GM19099 (cell line): ENCODE data around the gene SCARB2.

Experiments used
- POLR2A ChIP-seq: IDR thresholded peaks from 3 replicates; pipeline ENCODE4 v1.6.1; 2011; ENCODE audit warnings: low read depth; ENCODE audit not compliant: insufficient read length; ENCODE audit errors: extremely low read depth

Gene SCARB2

DNA sequence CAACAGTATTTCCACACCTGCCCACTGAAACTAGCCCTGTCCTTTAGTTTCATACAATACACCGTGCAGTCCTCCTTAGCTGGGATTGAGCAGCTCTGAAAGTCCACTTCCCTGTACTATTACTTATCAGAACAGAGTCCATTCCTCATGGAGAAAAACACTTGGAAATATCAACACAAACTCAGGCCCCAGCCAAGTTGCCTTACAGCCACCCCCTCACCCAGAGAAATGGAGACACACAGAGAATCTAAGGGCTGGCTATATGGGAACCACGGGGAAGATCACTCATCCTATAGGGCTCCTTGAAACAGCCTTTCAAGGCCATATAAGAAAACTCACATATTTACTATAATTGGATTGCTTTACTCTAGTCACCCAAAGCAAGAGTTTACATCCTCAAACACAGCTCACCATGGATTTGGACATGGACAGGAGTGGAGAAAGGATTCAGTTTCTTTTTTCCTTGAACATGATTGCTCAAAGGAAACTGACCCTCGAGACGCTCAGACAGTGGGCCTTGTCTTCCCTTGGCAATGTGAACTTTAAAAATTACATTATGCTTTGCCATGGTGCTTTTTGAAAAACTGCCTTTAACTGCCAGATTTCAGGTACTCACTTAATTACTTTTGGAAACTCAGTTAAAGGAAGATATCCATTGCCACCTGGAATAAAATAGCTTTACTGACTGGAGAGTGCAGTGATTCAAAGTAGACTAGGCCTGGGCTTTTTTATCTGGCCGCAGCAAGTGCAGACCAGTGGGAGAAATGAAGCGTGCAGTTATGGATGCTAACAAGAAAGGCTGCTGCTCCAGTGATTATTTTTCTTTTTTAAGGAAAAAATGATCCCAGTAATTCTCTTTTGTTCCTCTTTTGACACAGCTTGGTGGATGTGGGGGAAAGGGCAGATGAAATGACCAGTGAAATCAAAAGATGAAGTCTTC is 1.6 kb downstream of the SCARB2 start:
- no peak for TF ChIP-seq POLR2A

DNA sequence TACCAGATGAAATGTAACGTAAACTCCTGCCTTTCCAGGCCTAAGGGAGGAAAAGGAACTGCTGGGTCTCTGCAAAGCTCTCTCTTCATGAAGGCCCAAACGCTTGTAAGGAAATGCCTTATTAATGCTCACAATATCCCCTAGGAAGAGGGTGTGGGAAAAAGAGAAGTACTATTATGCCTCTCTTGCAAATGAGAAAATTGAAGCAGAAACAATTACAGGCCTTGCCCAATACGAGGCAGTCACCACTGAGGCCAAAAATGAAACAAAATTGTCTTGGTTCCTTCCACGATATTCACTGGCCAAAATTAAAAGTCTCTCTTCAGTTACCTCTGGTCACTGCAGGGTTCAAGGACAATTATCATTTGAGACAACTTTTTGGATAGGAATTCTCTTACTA is 3.2 kb downstream of the SCARB2 start:
- TF ChIP-seq POLR2A: no peak

DNA sequence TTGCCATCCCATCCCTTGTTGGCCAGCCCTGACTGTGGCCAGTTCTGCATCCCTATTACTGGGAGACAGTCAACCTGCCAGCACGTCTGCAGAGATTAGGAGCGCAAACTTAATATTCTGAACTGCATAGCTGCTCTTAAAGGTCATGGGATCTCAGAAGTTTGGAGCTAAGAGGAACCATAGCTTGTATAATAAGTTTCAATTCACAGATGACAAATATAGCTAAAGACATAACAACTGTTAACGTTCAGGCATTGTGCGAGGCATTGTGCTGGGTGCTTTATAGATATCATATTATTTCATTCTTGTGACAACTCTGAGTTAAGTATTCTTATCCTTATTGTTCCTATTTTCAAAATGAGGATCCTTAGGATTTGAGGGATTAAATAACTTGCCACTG is 3.7 kb downstream of the SCARB2 start:
- no peak for TF ChIP-seq POLR2A

DNA sequence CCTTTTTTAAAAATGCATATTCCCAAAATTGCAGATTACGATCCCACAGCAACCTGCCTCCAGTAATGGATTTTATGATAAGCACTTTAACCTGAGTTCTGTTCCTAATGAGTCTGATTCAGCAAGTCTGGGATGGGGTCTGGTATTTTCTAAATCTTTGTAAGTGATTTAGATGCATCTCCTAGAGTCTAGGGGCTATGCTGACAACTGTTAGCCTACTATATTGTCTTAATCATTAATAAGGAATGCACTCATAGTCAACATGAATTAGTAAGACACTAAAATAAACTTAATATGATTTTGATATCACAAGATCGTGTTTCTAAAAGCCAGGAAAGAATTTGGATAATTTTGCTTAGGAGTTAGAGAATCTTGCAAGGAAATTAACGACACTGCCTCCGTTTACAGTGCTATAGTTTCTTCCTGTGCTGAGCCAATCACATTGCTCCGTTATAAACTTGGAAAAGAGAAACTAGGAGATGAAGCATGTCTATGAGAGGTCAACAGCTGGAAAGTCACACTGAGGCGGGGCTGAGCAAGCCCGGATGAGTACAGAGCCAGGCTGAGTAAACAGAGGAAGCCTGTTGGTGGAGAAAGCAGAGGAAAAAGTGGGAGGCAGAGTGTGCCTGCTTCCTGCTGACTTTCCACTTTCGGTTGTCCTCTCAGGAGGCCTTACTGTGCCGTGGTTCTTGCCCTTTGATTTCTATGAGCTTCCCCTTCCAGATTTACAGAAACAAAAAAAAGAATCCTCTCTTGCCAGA is 5.4 kb downstream of the SCARB2 start:
- TF ChIP-seq POLR2A: no peak

DNA sequence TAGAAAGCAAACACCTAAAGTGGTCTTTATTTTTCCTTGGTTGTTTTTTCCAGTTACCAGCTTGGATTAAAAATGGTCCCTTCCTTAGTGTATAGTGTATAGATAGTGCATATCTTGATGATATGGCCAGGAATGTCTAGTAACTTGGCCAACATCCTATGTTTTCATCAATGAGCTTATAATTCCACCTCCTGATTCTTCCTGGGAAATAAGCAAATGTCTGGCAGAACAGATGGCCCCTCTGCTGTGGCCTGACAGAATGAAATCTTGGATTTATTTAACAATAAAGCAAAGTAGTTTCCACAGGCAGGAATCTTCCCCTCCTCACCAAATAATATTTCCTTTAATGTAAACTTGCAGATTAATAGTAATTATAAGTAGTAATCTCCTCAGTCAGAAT is 6.1 kb downstream of the SCARB2 start:
- TF ChIP-seq POLR2A: no peak

DNA sequence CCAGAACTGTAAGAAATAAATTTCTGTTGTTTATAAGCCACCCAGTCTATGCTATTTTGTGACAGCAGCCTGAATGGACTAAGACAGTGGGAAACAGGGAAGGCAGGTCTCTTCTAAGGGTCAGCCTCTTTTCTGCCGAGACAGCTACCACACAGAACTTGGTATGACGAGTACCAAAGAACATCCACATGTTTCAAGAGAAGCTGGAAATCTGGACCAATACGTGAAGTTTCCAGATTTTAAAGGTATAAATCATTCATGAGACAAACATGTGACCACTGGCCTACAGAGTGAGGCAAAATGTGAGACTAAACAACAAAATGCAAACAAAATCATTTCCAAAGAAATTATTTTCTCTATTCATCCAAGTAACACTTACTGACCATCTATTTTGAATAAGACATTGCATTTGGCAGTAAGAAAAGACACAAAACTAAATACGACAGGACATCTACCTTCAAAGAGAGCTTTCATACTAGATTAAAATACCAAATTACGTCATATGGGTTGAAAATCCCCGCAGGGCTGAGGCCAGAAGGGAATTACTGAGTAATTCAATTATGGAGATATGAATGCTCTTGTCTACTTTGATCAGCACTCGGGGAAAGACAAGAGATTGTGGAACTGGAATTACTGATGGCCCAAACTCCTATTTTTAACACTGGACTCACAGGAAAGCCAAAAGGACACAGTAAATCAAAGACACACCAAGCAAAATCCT is 7.2 kb downstream of the SCARB2 start:
- TF ChIP-seq POLR2A: no peak

DNA sequence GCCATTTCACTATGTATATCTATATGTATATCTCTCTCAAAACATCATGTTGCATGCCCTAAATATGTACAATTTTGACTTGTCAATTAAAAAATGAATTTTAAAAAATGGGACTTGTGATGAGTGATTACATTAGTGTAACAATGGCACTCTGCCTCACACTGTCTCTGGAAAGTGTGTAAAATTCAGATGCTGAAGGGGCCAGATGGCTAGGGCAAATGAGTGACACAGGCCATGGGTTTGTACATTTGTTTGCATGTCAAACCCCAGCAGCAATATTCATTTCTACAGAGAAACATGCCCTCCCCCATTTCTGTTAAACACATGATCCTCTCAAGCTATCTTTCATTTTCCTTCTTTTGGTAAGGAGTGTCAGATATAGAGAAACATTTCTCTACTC is 8.1 kb downstream of the SCARB2 start:
- no peak for TF ChIP-seq POLR2A

DNA sequence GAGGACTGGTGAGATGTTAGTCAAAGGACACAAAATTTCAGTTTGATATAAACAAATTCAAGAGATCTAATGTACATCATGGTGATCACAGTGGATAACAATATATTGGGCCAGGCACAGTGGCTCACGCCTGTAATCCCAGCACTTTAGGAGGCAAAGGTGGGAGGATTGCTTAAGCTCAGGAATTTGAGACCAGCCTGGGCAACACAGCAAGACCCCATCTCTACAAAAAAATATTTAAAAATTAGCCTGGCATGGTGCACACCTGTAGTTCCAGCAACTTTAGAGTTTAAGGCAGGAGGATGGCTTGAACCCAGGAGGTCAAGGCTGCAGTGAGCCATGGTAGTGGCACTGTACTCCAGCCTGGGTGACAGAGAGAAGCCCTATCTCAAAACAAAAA is 8.7 kb downstream of the SCARB2 start:
- no peak for TF ChIP-seq POLR2A

DNA sequence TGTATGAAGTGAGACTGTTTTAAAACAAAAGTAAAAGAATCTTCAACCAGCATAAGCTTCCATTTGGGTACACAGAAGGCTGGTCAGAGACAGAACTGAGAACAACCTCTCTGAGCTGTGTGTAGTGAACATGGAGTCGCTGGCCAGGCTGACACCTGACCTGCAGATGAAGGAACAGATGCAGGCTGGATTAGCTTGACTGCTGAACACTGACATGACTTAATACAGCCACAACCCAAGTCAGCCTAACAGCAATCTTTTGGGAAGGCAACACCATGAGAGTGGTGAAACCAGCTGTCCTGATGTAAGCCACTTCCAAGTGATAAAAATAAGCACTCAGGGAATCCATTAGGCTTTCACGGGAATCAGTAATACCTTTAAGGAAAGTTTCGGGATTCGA is 10.1 kb downstream of the SCARB2 start:
- no peak for TF ChIP-seq POLR2A

DNA sequence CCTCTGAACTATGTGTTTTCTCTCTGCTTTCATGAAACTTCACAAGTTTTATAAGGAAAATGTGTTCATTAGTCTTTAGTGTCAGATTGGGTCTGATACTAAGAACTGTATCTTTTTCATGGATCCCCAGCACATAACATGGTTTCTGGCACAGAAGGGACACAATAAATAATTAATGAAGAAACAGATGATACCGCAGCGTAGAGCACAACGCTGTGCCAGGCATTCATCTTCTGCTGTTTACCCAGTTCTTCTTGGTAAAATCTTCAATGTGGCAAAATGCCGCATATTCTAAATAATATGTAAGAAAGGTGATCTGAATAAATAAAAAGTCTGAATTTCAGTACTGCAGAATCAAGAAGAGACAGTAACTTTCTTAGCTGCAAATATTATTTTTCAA is 12.3 kb downstream of the SCARB2 start:
- no peak for TF ChIP-seq POLR2A

DNA sequence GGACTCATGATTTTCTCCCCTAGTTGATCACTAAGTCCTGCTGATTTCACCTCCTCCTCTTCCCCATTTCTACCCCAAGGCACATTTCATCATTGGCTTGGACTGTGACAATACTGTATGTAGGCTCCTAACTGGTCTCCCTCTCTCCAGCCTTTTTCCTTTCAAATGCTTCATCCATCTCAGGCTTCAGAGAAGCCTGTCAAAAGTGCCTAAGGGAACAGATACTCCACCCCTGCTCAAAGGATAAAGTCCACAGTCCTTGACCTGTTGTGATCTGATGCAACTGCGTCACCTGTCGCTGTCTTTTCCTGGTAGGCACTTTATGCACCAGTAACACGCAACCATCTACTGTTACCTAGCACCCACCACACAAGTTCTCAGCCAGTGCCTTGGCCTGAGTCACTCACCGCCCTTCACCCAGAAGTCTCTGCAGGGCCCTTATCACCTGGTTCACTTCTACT is 12.8 kb downstream of the SCARB2 start:
- no peak for TF ChIP-seq POLR2A

DNA sequence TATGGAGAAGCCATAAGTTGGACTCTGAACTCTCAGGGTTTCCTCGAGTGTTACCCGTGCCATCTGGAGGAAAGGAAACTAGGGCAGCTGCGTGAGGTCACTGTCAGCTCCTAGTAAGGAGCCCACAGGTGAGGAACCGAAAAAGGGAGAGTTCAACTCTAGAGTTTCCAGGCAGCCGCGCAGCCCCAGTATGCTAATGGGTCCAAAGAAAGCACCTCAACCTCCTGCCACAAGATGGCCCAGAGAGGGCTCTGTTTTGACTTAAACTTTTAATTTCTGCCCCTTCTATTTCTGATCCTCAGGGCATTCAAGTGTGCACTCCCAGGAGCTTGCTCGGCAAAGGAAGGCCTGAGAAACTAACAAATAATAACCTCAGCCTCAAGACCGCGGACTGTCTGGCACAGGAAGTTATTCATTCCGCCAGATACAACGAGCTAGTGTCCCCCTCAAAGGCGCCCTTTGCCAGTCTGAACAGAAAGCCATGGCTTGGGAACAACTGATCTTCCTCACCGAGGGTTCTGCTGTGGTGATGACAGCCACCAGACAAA is 13.9 kb downstream of the SCARB2 start:
- TF ChIP-seq POLR2A: no peak

DNA sequence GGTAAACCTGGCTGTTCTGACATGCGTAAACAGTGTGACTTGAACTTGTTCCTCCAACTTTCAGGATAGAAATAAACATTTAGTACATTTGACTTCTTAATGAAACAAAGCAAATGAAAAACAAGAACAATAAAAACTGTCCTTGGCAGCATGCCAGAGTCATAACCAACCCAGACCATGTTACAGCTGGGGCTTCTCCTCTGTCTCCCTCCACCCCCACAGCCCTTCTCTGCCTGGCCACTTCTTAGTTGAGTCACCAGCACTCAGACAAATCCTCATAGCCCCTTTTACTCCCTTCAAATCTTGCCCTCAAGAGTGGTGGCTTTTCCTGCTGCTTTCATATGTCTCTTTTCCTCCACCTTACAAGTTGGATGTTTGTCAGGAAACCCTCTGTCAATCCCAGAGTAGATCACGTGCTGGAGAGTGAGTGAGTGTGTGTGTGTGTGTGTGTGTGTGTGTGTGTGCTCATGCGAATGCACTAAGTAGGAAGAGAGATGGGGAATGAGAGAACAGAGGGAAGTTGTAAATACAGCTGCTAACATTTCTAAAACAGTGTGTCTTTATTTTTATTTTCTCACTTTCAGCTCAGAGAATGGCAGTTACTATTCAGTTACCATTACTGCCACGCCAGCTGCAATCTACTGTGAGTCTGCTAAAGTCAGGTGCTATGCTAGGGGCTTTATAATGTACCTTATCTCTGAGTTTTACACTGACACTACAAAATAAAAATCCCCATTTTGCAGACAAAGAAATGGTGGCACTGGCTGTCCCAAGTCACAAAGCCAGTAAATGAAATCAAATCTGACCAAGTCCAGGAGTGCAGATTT is 15.0 kb downstream of the SCARB2 start:
- TF ChIP-seq POLR2A: no peak

DNA sequence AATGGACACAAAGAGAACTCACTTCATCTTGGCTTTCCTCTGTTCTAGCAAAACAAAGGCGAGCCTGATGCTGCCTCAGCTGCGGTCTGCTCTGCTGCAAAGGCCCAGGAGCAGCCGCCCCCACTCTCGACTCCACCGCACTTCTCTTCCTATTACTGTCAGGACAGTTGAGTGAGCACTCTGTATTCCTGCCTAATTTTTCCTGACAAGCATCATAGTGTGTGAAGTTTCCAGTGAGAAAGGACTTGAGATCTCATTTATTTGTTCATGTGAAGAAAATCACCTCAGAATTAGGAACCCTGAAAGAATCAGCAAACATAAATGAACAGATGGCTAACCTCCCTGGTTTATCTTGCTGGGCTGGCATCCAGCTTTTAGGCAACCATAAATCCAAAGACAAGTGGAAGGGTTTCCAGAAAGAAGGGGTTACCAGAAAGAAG is 15.6 kb downstream of the SCARB2 start:
- TF ChIP-seq POLR2A: no peak
